B cell (primary cell): Measurements from ENCODE around the gene PSMB2. TPM values are rescaled to one million over a fixed set of nuclear protein-coding genes. Genes with fewer than 3 reads are reported as not detected.

Experiments
- ATAC-seq: fragments of 200-7000 bp; cut with Tn5 transposase; one replicate; pipeline ENCODE4 v1.10.0; 2021; ENCODE audit warnings: low read depth, mild to moderate bottlenecking, moderate number of reproducible peaks, moderate library complexity
- CTCF ChIA-PET: fragments of 350-600 bp; sonication (Branson Sonifier 250); formaldehyde crosslinking; loops from one replicate; lab custom pipeline; 2021; ENCODE audit warnings: antibody characterized with exemption, inconsistent platforms; lab: Charles Lee
- POLR2A ChIA-PET: fragments of 350-600 bp; sonication (Branson Sonifier 250); formaldehyde crosslinking; loops from one replicate; lab custom pipeline; 2021; ENCODE audit warnings: antibody characterized with exemption; lab: Charles Lee
- DNase-seq: peaks from one replicate; pipeline ENCODE4 v3.0.0; 2013
- H2AFZ ChIP-seq: 2 replicates; pipeline ENCODE4 v1.6.1; 2012; ENCODE audit warnings: mild to moderate bottlenecking, low read depth, low read length; ENCODE audit not compliant: insufficient read depth, poor library complexity, severe bottlenecking
- H3K27ac ChIP-seq, 2 donors: 1 replicate in 1 of 2; 2 replicates in 1 of 2; pipeline ENCODE4 v1.5.1; 2012 to 2013; ENCODE audit warnings: low read length in 2 of 2, mild to moderate bottlenecking in 2 of 2, moderate library complexity in 1 of 2
- H3K27me3 ChIP-seq, 4 experiments: fragments of 200-600 bp in 1 of 4; sonication (generic) in 1 of 4; replicated peaks in 1 of 4; 1 replicate in 2 of 4; 2 replicates in 2 of 4; pipeline versions ENCODE4 v1.6.1 to v1.7.0; 2013 to 2016; ENCODE audit warnings: low read length in 3 of 4, mild to moderate bottlenecking in 2 of 4, mixed read lengths in 1 of 4, moderate library complexity in 1 of 4; ENCODE audit not compliant: insufficient read depth in 4 of 4, control insufficient read depth in 3 of 4; ENCODE audit errors: control extremely low read depth in 1 of 4
- H3K36me3 ChIP-seq, 2 experiments: replicated peaks in 1 of 2; 1 replicate in 1 of 2; 2 replicates in 1 of 2; pipeline versions ENCODE4 v1.6.1 to v1.7.1; 2013; ENCODE audit warnings: low read length in 1 of 2; ENCODE audit not compliant: insufficient read depth in 2 of 2, control insufficient read depth in 1 of 2; ENCODE audit errors: control extremely low read depth in 1 of 2, extremely low read depth in 1 of 2
- H3K4me1 ChIP-seq, 2 donors: fragments of 200-600 bp in 1 of 2; sonication (generic) in 1 of 2; 1 replicate in 1 of 2; 2 replicates in 1 of 2; pipeline versions ENCODE4 v1.5.1 to v1.6.1; 2013 to 2017; ENCODE audit warnings: low read length in 2 of 2; ENCODE audit not compliant: control insufficient read depth in 2 of 2, insufficient read depth in 2 of 2
- H3K4me2 ChIP-seq: replicated peaks from 2 replicates; pipeline ENCODE3; 2012; ENCODE audit warnings: mild to moderate bottlenecking, low read depth, low read length; ENCODE audit not compliant: poor library complexity, severe bottlenecking
- H3K4me3 ChIP-seq, 5 experiments: fragments of 200-600 bp in 1 of 5; sonication (generic) in 1 of 5; 1 replicate in 3 of 5; 2 replicates in 2 of 5; pipeline versions ENCODE4 v1.5.1 to v1.7.0; 2011 to 2016; ENCODE audit warnings: low read length in 4 of 5, mild to moderate bottlenecking in 4 of 5, low read depth in 2 of 5, control low read depth in 1 of 5, moderate library complexity in 1 of 5; ENCODE audit not compliant: insufficient read depth in 1 of 5; ENCODE audit errors: control extremely low read depth in 1 of 5, extremely low read depth in 1 of 5
- H3K79me2 ChIP-seq: fragments of 200-600 bp; sonication (generic); one replicate; pipeline ENCODE4 v1.6.0; 2016; ENCODE audit warnings: low read length; ENCODE audit not compliant: control insufficient read depth, insufficient read depth
- H3K9ac ChIP-seq: fragments of 200-600 bp; sonication (generic); 2 replicates; pipeline ENCODE4 v1.6.1; 2017; ENCODE audit warnings: mild to moderate bottlenecking, low read length, moderate library complexity
- H3K9me3 ChIP-seq, 3 donors: one replicate each; pipeline versions ENCODE4 v1.6.1 to v1.7.1; 2013; ENCODE audit warnings: low read length in 2 of 3; ENCODE audit not compliant: control insufficient read depth in 2 of 3, insufficient read depth in 1 of 3; ENCODE audit errors: control extremely low read depth in 1 of 3
- H4K20me1 ChIP-seq: 2 replicates; pipeline ENCODE4 v1.6.0; 2012; ENCODE audit warnings: mild to moderate bottlenecking, low read length; ENCODE audit not compliant: insufficient read depth, control insufficient read depth, poor library complexity, severe bottlenecking
- H3K27ac Mint-ChIP-seq: one replicate; pipeline ENCODE4 v1.8.0; 2021; ENCODE audit warnings: mixed read lengths
- H3K27me3 Mint-ChIP-seq: one replicate; pipeline ENCODE4 v1.8.0; 2021; ENCODE audit warnings: mixed read lengths
- H3K4me1 Mint-ChIP-seq: one replicate; pipeline ENCODE4 v1.8.0; 2021; ENCODE audit warnings: mixed read lengths
- H3K4me3 Mint-ChIP-seq: one replicate; pipeline ENCODE4 v1.8.0; 2021; ENCODE audit warnings: mixed read lengths
- H3K9me3 Mint-ChIP-seq: one replicate; pipeline ENCODE4 v1.8.0; 2022; ENCODE audit warnings: mixed read lengths; ENCODE audit not compliant: insufficient read depth
- CTCF ChIP-seq: fragments of 200-600 bp; IDR thresholded peaks from one replicate; pipeline ENCODE4 v1.8.0; 2022; ENCODE audit warnings: antibody characterized with exemption, mild to moderate bottlenecking
- EZH2 ChIP-seq: IDR thresholded peaks from 2 replicates; pipeline ENCODE4 v1.6.1; 2012; ENCODE audit warnings: borderline replicate concordance, low read depth, mild to moderate bottlenecking, moderate library complexity, low read length; ENCODE audit not compliant: insufficient read depth, poor library complexity, severe bottlenecking
- WGBS: methylation state at CpG from one replicate; pipeline ENCODE4 v1.1.5; 2013; ENCODE audit warnings: missing lambda C conversion rate; ENCODE audit not compliant: insufficient coverage; 5-methylcytosine and 5-hydroxymethylcytosine counted together
- intact Hi-C: fragments of 100-400 bp; cut with micrococcal nuclease; formaldehyde crosslinking; loops from one replicate; pipeline ENCODE4 v1.10.0; 2022
- polyA plus RNA-seq: library from polyadenylated mRNA; depleted of rRNA; stranded (reverse); fragments of >200 nt; gene quantifications from 2 replicates; pipeline ENCODE4 v1.2.3, GENCODE V29; 2012
- total RNA-seq, 2 donors: library from RNA; stranded (reverse); fragments of 120-200 nt in 1 of 2; gene quantifications; 1 replicate in 1 of 2; 2 replicates in 1 of 2; pipeline versions ENCODE4 v1.2.3 to v1.2.4, GENCODE V29; 2013 to 2022

The PSMB2 gene
- total and polyA plus RNA-seq, 2 donors (not counting 1 experiment from before 2014, with no cell fraction given) = 20.5 to 26.2 TPM

- POLR2A ChIA-PET = no interaction called here
- peaks cover 0 to 4% (median 0%) of the 10 kb centered on the region in 4 experiments for H3K27me3 ChIP-seq
- intact Hi-C loops = no loop called here
- H3K79me2 ChIP-seq = no peaks in the 10 kb centered on the region
- no peak for TF ChIP-seq EZH2
- no peak for TF ChIP-seq CTCF
- H3K4me3 ChIP-seq = no peak overlapping the region
- H3K9me3 ChIP-seq = no peaks in the 10 kb centered on the region
- CTCF ChIA-PET = no interaction called here
- Mint-ChIP-seq H3K27me3 (peaks cover 25% of the 10 kb centered on the region), H3K4me3 (no peak overlapping the region), H3K27ac (no peak overlapping the region), H3K4me1 (no peaks in the 10 kb centered on the region), H3K9me3 (no peaks in the 10 kb centered on the region)
- DNase-seq = no peak
- H3K9ac ChIP-seq = no peak overlapping the region
- no peak overlapping the region for H3K4me2 ChIP-seq
- no peaks in the 10 kb centered on the region for H3K4me1 ChIP-seq
- ATAC-seq = no peak
- no peak overlapping the region for H3K27ac ChIP-seq
- no peaks in the 10 kb centered on the region for H4K20me1 ChIP-seq
- 94% methylated on average over 2 of the region's 3 CpGs for WGBS
- no peaks in the 10 kb centered on the region for H3K36me3 ChIP-seq
- H2AFZ ChIP-seq = no peak overlapping the region
Observed at GRCh38 chr1:35680271-35680670, 38.9 kb upstream of the PSMB2 start.

DNA sequence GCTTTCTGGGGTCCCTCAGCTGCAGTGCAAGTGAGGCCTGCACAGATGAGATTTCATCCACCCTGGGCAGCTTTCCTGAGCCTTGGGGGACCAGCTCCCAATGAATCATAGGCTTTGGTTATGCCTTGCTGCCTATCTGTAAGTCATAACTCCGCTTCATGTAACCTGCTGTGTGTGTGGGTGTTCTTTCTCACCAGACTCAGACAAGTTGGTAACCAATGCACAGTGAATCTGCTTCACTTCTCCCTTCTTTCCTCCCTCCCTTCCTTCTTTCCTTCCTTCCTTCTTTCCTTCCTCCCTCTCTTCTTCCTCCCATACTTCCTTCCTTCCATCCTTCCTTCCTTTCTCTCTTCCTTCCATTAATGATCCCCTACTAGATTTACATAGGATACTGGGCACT, 34.4 kb upstream of the PSMB2 start:
- Histone ChIP-seq H2AFZ (no peak overlapping the region), H3K4me2 (no peak overlapping the region), H3K9ac (no peak overlapping the region), H3K36me3 (no peaks in the 10 kb centered on the region), H3K27ac (no peak overlapping the region), H3K9me3 (no peaks in the 10 kb centered on the region), H3K4me1 (no peaks in the 10 kb centered on the region), H3K4me3 (no peak overlapping the region), H3K27me3 (peaks cover 0 to 10% (median 2%) of the 10 kb centered on the region in 4 experiments), H4K20me1 (no peaks in the 10 kb centered on the region), H3K79me2 (no peaks in the 10 kb centered on the region)
- CTCF ChIA-PET = interaction anchor here (2.3 kb wide), 1 partner anchor 40 kb away, joined by 5 read pairs; no protein-coding TSS in a partner anchor
- no peaks in the 10 kb centered on the region for H3K9me3 Mint-ChIP-seq
- DNase-seq (no peak), ATAC-seq (no peak)
- WGBS = no CpG with 5 or more reads among the region's 1 CpG
- H3K27ac Mint-ChIP-seq = no peak overlapping the region
- H3K4me1 Mint-ChIP-seq = no peaks in the 10 kb centered on the region
- POLR2A ChIA-PET = no interaction called here
- H3K27me3 Mint-ChIP-seq = peaks cover 35% of the 10 kb centered on the region
- TF ChIP-seq CTCF (no peak), EZH2 (no peak)
- intact Hi-C loops = no loop called here
- no peak overlapping the region for H3K4me3 Mint-ChIP-seq
